ENCODE measurements around the gene SLITRK2.

DNA sequence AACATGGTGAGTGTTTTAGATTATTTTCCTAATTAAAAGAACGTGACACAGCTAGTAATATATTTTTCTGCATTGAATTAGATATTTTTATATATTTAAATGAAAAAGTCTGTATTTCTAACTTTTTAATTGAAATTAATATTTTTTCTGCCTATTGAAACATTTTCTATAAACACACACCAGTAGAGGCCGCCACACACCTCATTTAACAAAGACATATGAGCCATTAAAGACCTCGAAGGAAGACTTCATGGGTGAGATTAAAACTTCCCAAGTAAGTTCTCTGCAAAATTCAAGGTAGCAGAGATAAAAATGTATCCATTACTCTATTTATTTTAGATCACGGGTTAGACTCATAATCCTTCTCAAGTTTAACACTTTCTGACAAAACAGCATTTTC lies 8.3 kb downstream of the SLITRK2 start:
- TF ChIP-seq, protein P1, sequence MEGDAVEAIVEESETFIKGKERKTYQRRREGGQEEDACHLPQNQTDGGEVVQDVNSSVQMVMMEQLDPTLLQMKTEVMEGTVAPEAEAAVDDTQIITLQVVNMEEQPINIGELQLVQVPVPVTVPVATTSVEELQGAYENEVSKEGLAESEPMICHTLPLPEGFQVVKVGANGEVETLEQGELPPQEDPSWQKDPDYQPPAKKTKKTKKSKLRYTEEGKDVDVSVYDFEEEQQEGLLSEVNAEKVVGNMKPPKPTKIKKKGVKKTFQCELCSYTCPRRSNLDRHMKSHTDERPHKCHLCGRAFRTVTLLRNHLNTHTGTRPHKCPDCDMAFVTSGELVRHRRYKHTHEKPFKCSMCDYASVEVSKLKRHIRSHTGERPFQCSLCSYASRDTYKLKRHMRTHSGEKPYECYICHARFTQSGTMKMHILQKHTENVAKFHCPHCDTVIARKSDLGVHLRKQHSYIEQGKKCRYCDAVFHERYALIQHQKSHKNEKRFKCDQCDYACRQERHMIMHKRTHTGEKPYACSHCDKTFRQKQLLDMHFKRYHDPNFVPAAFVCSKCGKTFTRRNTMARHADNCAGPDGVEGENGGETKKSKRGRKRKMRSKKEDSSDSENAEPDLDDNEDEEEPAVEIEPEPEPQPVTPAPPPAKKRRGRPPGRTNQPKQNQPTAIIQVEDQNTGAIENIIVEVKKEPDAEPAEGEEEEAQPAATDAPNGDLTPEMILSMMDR (IDR thresholded peaks at IDR 0.05): peak in 1 of 3 experiments; percentile 16
- TF ChIP-seq POLR2A (IDR thresholded peaks at IDR 0.05): no peak
